GM12873 (cell line): ENCODE data around the gene TBC1D19.

Experiments
- CTCF ChIP-seq: IDR thresholded peaks from 2 replicates; pipeline ENCODE4 v1.5.1; 2012; ENCODE audit warnings: low read depth, mild to moderate bottlenecking, moderate library complexity, low read length, control low read depth; ENCODE audit not compliant: insufficient read depth; ENCODE audit errors: missing control alignments

TBC1D19 gene

GRCh38 chr4:26804451-26804850, 220.6 kb downstream of the TBC1D19 start:
- TF ChIP-seq CTCF: no peak

GRCh38 chr4:26804925-26805324, 221.0 kb downstream of the TBC1D19 start:
- no peak for TF ChIP-seq CTCF
